SKM-1 treated with dmso at 0.1 percent for 144 hours (cell line): ENCODE measurements around the gene IGSF23.
A peak's percentile ranks its signal among the peaks of the same experiment; 100 is the strongest.

Source experiments
- DNase-seq: peaks from one replicate; lab custom pipeline; 2025; ENCODE audit not compliant: unreplicated experiment; lab: John Stamatoyannopoulos, UW

Gene IGSF23

DNA sequence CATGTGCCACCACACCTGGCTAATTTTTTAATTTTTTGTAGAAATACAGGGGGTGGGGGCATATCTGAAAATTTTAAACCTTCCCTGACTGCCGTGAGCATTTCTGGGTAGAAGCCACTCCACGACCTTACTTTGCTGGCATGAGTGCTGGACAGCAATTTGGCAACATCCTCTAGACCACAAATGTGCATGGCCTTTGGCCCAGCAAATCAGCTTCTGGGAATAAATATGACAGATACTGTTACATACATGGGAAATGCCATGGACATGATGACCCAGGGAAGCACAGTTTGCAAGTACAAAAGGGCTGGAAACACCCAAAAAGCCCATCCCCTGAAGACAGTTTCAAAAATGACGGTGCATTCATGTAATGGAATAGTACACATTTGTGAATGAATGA lies 27.2 kb downstream of the IGSF23 start:
- no peak for DNase-seq

DNA sequence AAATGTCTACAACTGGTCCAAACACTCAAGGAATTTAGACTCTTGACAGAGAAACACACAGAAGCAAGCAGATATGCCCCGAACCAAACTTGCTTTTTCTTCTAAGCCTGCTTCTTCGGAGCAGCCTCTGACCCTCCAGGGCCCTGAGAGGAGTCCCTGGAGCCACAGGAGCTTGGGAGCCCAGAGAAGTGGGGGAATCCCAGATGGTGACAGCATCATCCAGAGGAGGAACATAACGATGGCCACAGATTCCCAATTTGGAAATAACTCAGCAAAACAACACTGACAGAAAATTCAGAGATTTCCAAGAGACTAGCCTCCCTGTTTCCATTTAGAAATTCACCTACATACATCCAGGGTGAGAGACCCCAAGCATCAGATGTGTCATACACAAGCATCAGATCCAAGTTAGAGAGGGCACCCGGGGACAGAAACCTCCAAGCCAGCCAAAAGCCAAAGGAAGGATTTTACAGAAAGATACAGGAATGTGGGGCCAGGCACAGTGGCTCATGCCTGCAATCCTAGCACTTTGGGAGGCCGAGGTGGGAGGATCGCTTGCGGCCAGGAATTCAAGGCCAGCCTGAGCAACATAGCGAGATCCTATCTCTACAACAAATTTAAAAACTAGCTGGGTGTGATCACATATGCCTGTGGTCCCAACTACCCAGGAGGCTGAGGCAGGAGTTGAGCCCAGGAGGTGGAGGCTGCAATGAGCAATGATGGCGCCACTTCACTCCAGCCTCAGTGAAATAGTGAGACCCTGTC lies 28.3 kb downstream of the IGSF23 start:
- DNase-seq: no peak

DNA sequence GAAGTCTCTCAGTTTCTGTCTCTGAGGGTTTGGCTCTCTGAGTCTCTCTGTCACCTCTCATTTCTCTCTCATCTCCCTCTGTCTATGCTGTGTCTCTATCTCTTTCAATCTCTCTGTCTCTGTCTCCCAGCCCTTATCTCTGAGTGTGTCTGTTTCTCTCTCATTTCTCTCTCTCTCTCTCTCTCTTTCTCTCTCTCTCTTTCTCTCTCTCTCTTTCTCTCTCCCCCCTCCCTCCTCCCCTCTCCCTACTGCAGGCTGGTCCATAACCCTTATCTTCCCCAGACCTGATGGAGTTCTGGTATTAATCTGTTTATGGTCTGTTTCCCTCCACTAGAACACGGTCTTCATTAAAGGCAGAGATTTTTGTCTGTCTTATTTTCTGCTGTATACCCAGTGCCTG lies 29.0 kb downstream of the IGSF23 start:
- DNase-seq: no peak

DNA sequence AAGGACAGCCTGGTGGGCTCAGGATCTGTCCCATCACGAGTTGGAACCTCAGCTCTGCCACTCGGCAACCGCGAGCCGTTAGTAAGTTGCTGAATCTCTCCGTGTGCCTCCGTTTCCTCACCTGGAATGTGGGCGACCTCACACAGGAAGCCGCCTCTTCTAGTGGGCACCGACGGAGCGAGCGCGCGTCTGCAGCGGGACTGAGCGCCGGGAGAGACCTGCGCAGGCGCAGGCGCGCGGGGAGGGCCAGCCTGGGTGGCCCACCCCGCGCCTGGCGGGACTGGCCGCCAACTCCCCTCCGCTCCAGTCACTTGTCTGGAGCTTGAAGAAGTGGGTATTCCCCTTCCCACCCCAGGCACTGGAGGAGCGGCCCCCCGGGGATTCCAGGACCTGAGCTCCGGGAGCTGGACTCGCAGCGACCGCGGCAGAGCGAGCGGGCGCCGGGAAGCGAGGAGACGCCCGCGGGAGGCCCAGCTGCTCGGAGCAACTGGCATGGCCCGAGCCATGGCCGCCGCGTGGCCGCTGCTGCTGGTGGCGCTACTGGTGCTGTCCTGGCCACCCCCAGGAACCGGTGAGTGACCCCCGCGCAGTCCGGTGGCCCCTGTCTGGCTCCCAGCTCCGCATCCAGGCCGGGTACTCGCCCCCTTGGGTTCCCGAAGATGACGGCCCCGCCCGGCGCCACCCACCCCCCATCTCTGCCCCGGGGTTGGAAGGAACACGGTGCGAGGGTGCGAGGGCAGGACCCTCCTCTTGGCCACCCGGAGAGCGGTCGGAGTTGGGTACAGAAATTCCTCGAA lies 30.4 kb downstream of the IGSF23 start, which contains the start of gene PVR:
Gene PVR (plus strand): TSS at position 306 of the 797 bp plus-strand sequence. CDS start 187 bp downstream, at position 493.
- DNase-seq: peak; percentile 19

DNA sequence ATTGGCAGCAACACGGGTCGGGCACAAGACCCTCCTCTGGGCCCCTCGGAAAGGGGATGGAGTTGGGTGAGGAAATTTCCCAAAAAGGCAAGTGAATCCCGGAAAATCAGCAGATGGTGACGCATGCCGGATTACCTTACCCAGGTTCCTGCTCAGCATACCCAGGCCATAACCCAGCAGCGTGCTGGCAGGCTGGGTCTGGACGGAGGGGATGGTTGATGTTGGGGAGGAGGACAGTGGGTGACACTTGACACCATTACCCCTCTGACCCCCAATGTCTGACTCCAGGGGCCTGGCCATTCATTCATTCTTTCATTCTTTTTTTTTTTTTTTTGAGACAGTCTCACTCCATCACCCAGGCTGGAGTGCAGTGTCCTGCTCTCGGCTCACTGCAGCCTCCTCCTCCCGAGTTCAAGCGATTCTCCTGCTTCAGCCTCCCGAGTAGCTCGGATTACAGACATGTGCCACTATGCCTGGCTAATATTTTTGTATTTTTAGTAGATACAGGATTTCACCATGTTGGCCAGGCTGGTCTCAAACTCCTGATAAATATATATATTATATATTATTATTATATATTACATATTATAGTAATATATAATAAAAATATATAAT lies 31.1 kb downstream of the IGSF23 start:
- no peak for DNase-seq

DNA sequence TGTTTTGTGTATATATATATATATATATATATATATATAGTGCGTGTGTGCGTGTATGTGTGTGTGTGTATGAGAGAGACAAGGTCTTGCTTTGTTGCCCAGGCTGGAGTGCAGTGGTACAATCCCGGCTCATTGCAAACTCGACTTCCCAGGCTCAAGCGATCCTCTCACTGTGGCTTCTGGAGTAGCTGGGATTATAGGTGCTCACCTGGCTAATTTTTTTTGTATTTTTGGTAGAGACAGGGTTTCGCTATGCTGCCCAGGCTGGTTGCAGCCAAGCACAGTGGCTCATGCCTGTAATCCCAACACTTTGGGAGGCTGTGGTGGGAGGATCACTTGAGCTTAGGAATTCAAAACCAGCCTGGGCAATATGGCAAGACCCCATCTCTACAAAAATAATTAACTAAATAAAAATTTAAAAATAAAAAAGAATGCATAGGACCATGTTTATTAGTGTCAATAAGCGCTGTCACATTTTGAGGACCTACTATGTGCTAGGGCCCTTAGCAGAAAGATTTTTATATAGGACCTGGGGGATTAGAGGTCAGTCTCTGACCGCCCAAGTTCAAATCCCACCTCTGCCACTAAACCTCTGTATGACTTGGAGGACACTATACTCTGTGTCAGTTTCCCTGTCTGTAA lies 32.2 kb downstream of the IGSF23 start:
- DNase-seq: no peak

DNA sequence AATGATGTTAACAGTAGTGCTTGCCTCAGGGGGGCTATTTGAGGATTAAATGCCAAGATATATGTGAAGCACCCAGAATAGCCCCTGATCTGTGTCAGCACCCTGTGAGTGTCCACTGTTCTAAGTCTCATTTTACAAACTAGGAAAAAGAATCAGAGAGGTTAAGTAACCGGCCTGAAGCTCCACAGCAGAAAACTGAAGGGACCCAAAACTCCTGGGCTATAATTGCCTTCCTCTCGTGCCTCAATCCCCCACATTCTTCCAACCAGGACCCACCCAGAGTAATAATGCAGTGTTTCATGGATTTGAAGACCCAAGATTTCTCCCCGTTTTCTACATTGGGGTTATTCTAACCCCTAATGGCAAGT lies 32.7 kb downstream of the IGSF23 start:
- DNase-seq: no peak

DNA sequence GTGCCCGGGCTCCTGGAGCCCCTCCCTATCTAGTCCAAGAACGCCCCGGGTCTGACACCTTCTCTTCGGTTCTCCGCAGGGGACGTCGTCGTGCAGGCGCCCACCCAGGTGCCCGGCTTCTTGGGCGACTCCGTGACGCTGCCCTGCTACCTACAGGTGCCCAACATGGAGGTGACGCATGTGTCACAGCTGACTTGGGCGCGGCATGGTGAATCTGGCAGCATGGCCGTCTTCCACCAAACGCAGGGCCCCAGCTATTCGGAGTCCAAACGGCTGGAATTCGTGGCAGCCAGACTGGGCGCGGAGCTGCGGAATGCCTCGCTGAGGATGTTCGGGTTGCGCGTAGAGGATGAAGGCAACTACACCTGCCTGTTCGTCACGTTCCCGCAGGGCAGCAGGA lies 33.8 kb downstream of the IGSF23 start:
- no peak for DNase-seq

DNA sequence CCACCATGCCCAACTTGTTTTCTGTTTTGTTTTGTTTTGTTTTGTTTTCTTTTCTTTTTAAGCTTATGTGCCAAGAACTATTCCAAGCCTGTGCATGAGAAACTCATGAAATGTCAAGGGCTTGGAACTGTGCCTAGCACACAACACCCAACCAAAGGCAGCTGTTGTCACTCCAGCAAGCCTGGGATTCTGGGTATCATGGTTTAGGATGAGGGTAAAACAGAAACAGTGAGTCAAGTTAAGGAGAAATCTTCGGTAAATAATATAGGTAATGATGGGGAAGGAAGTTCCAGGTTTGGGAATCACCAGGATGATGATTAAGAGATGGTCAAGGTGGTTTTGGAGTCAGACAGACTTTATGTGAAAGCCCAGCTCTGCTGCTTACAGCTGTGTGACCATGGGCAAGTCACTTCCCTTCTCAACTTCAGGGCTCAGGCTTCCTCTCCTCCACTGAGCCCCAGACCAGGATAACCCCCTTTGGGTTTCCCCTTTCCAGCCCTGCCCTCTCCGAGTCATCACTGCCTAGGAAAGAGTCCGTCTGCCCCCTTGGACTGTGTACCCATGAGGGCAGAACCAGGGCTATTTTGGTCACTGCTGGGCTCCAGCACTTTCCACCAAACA lies 35.4 kb downstream of the IGSF23 start:
- DNase-seq: no peak

DNA sequence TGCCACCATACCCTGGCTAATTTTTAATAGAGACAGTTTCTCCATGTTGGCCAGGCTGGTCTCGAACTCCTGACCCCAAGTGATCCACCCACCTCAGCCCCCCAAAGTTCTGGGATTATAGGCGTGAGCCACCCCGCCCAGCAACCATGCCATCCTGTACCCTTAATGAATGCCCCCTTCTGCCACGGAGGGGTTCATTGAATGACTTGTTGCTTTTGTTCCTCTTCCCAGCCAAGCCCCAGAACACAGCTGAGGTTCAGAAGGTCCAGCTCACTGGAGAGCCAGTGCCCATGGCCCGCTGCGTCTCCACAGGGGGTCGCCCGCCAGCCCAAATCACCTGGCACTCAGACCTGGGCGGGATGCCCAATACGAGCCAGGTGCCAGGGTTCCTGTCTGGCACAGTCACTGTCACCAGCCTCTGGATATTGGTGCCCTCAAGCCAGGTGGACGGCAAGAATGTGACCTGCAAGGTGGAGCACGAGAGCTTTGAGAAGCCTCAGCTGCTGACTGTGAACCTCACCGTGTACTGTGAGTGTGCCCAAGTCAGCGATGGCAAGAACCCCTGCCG lies 36.3 kb downstream of the IGSF23 start:
- no peak for DNase-seq

DNA sequence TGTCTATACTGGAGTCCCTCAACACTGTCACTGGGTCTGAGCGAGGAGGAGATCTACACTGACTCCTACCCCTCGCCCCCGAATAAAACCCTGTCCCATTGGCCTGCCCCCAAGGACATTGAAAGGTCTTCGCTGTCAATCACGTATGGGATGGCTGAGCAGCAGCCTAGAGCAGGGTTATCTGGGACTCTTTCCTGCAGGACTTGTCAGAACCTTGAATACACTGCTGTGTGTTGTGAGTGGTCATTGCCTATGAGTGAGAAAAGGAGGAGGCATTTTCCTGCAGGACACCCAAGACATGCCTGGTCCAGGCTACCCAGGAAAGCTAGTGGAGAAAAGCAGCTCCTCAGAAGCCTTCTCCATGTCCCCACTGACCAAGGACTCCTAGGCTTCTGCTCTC lies 40.0 kb downstream of the IGSF23 start:
- DNase-seq: no peak

DNA sequence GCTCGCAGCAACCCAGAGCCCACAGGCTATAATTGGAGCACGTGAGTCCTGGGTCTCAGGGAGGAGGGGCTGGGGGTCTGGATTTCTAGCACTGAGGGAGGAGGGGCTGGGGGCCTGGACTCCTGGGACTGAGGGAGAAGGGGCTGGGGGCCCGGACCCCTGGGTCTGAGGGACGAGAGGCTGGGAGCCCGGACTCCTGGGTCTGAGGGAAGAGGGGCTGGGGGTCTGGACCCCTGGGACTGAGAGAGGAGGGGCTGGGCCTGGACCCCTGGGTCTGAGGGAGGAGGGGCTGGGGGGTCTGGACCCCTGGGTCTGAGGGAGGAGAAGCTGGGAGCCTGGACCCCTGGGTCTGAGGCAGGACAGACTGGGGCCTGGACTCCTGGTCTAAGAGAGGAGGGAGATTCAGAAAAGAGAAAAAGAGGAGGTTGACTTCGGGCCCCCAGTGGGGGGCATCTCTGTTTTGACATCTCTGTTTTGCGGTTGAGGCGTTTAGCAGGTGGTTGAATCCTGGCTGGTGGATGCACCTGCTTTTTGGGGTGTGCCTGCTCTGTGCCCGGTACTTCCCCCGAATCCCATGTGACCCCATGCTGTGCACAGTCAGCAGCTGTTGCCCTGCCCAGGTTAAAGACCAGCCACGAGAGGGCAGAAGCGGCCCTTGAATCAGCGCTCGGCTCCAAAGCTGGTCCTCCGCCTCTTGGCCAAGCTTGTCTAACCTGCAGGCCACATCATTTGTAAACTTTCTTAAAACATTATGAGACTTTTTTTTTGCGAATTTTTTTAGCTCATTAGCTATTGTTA lies 40.8 kb downstream of the IGSF23 start:
- peak; percentile 41 for DNase-seq

DNA sequence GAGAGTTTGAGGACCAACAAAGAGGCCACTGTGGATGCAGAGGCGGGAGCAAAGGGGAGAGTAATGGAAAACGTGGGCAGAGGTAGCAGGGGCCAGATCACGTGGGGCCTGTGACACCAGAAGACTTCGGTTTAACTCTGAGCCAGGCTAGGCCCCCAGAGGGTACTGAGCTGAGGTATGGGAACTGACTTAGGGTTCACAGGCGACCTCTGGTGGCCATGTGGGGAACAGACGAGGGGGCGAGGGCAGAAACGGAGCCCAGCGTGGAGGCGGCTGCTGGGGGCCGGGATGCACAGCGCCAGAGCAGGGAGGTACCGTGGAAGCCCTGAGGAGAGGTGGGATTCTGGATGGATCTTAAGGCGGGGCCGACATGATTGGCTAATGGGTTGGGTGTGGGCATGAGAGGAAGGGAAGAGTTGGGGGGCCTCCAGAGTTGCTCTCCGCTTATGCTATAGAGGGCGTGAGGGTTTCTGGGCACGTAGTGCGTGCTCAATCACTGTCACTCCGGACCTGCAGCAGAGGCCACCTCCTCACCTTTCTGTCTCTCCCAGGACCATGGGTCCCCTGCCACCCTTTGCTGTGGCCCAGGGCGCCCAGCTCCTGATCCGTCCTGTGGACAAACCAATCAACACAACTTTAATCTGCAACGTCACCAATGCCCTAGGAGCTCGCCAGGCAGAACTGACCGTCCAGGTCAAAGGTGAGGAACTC lies 44.0 kb downstream of the IGSF23 start:
- peak; percentile 18 for DNase-seq

DNA sequence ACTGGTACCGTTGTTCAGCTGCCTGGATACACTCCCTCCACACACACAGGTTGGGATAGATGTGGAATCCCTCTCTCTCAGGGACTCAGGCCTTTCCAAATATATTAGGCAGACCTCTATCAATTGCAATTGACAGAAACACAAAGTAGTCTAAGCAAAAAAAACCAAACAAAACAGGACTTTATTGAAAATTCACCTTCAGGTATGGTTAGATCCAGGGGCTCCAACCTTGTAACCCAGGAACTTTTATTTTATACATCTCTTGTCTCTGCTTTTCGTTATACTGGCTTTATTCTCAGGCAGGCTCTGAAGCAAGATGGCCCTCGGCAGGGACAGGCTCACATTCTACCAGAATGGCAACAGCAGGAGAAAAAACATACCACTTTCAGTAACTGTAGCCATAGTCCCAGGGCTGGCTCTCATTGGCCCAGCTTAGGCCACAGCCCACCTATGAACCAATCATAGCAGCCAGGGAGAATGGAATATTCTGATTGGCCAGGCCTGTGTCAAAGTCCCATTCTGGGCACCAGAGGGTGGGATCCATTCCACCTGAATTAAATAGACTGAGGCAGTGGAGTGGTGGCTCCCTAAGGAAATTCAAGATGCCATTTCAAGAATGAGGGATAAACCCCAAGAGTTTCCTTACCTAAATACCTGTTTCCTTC lies 44.8 kb downstream of the IGSF23 start:
- no peak for DNase-seq

DNA sequence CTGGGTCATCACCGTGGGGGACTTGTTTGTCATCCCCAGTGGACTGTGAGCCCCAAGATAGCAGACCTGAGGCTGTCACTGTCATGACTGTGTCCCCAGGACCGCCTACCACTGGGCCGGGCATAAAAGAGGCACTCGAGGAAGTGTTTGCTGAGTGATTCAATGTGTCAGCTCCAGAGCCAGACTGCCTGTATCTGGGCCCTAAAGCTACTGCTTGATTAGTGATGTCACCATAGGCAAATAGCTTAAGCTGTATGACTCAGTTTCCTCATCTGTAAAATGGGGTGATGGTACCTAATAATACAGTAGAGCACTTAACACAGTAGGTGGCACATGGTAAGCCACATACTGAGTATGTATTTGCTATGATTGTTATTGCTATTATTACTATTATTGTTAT lies 46.7 kb downstream of the IGSF23 start:
- DNase-seq: no peak

DNA sequence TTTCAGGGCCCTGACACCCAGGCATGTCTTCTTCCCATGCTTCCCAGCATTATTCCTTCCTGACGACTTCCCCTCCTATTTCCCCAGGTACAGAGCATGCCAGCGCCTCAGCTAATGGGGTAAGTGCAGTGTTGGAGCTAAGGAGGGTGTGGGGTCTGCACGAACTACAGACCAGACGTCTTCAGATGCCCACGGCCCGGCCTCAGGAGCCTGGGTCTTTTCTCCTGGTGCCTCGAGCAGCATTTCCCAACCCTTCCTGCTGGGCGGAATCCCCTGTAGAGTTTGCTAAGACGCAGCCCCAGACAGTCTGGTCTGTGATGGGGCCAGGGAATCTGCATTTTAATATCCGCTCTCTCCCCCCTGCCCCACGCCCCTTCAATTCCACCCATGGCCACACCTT lies 47.8 kb downstream of the IGSF23 start:
- no peak for DNase-seq

DNA sequence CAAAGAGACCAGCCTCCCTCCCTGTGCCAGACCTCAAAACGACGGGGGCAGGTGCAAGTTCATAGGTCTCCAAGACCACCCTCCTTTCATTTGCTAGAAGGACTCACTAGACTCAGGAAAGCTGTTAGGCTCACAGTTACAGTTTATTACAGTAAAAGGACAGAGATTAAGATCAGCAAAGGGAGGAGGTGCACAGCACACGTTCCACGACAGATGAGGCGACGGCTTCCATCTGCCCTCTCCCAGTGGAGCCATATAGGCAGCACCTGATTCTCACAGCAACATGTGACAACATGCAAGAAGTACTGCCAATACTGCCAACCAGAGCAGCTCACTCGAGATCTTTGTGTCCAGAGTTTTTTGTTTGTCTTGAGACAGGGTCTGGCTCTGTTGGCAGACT lies 48.5 kb downstream of the IGSF23 start:
- DNase-seq: no peak

DNA sequence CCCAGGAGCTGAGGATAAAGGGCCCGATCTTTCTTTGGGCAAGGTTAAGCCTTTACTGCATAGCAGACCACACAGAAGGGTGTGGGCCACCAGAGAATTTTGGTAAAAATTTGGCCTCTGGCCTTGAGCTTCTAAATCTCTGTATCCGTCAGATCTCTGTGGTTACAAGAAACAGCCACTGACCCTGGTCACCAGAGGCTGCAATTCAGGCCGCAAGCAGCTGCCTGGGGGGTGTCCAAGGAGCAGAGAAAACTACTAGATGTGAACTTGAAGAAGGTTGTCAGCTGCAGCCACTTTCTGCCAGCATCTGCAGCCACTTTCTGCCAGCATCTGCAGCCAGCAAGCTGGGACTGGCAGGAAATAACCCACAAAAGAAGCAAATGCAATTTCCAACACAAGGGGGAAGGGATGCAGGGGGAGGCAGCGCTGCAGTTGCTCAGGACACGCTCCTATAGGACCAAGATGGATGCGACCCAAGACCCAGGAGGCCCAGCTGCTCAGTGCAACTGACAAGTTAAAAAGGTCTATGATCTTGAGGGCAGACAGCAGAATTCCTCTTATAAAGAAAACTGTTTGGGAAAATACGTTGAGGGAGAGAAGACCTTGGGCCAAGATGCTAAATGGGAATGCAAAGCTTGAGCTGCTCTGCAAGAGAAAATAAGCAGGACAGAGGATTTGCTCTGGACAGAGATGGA lies 49.5 kb downstream of the IGSF23 start:
- DNase-seq: no peak
